ENCODE results near the gene CUL4B.
"Not testable (repeated sequence)": the region's sequence is repeated elsewhere in the genome, so short reads cannot be mapped to it uniquely, and the experiment has no call there.

CUL4B gene

GRCh38 chrX:120560842-120561633 lies at the start of gene CUL4B:
TSS of gene CUL4B (minus strand) at chrX:120560962. CDS start at chrX:120560638, 324 bp downstream.
- Histone ChIP-seq H3K9me3 (ENCODE audit: control insufficient read depth, insufficient read depth, low read length) (no peaks in the 10 kb centered on the region), H3K36me3 (ENCODE audit: insufficient read depth, low read length) (peaks cover 2% of the 10 kb centered on the region; the same call in 1 of the 2 replicates), H3K9ac (ENCODE audit: low read depth, low read length) (peak within 1 kb of the TSS; percentile 97), H3K4me1 (ENCODE audit: insufficient read depth, low read length) (peaks cover 11% of the 10 kb centered on the region; the same call in 1 of the 2 replicates)

GRCh38 chrX:120604361-120604782 lies 43.6 kb upstream of the CUL4B start:
- H3K9me3 ChIP-seq (ENCODE audit: control insufficient read depth, insufficient read depth, low read length): no peaks in the 10 kb centered on the region
- H3K4me1 ChIP-seq (ENCODE audit: insufficient read depth, low read length): no peaks in the 10 kb centered on the region
- H3K9ac ChIP-seq (ENCODE audit: low read depth, low read length): peak overlapping the region; percentile 76; the same call in 1 of the 2 replicates
- H3K36me3 ChIP-seq (ENCODE audit: insufficient read depth, low read length): peaks cover 7% of the 10 kb centered on the region

GRCh38 chrX:120603707-120604360 lies 43.1 kb upstream of the CUL4B start, which contains the start of gene MCTS1:
TSS of gene MCTS1 (plus strand) at chrX:120604101. CDS start at chrX:120604237, 136 bp downstream.
- Histone ChIP-seq H3K9ac (ENCODE audit: low read depth, low read length) (peak within 1 kb of the TSS; percentile 76), H3K4me1 (ENCODE audit: insufficient read depth, low read length) (no peaks in the 10 kb centered on the region), H3K36me3 (ENCODE audit: insufficient read depth, low read length) (peaks cover 4% of the 10 kb centered on the region), H3K9me3 (ENCODE audit: control insufficient read depth, insufficient read depth, low read length) (no peaks in the 10 kb centered on the region)

- Histone ChIP-seq H3K4me1 (ENCODE audit: insufficient read depth, low read length) (no peaks in the 10 kb centered on the region), H3K9ac (ENCODE audit: low read depth, low read length) (no peak overlapping the region), H3K9me3 (ENCODE audit: control insufficient read depth, insufficient read depth, low read length) (no peaks in the 10 kb centered on the region), H3K36me3 (ENCODE audit: insufficient read depth, low read length) (no peaks in the 10 kb centered on the region)
Observed at GRCh38 chrX:120585702-120586101, 24.9 kb upstream of the CUL4B start.

- Histone ChIP-seq H3K36me3 (ENCODE audit: insufficient read depth, low read length) (no peaks in the 10 kb centered on the region), H3K9me3 (ENCODE audit: control insufficient read depth, insufficient read depth, low read length) (no peaks in the 10 kb centered on the region), H3K9ac (ENCODE audit: low read depth, low read length) (peak overlapping the region; percentile 26; the same call in 1 of the 2 replicates)
Observed at GRCh38 chrX:120575379-120576114, 14.8 kb upstream of the CUL4B start.

GRCh38 chrX:120573806-120574205 lies 13.0 kb upstream of the CUL4B start:
- H3K9me3 ChIP-seq (ENCODE audit: control insufficient read depth, insufficient read depth, low read length); H3K9ac ChIP-seq (ENCODE audit: low read depth, low read length); H3K36me3 ChIP-seq (ENCODE audit: insufficient read depth, low read length); H3K4me1 ChIP-seq (ENCODE audit: insufficient read depth, low read length): not testable (repeated sequence)

More at GRCh38 chrX:120575379-120576114, 14.8 kb upstream of the CUL4B start:
- H3K4me1 ChIP-seq (ENCODE audit: insufficient read depth, low read length): peaks cover 3% of the 10 kb centered on the region; the same call in 1 of the 2 replicates

GRCh38 chrX:120570011-120570600 lies 9.3 kb upstream of the CUL4B start:
- Histone ChIP-seq H3K9ac (ENCODE audit: low read depth, low read length) (no peak overlapping the region), H3K9me3 (ENCODE audit: control insufficient read depth, insufficient read depth, low read length) (no peaks in the 10 kb centered on the region), H3K4me1 (ENCODE audit: insufficient read depth, low read length) (peaks cover 3% of the 10 kb centered on the region; the same call in 1 of the 2 replicates), H3K36me3 (ENCODE audit: insufficient read depth, low read length) (no peaks in the 10 kb centered on the region)

- H3K9me3 ChIP-seq (ENCODE audit: control insufficient read depth, insufficient read depth, low read length): no peaks in the 10 kb centered on the region
- no peaks in the 10 kb centered on the region for H3K4me1 ChIP-seq (ENCODE audit: insufficient read depth, low read length)
- no peaks in the 10 kb centered on the region for H3K36me3 ChIP-seq (ENCODE audit: insufficient read depth, low read length)
- H3K9ac ChIP-seq (ENCODE audit: low read depth, low read length): no peak overlapping the region
Observed at GRCh38 chrX:120568609-120569008, 7.8 kb upstream of the CUL4B start.

- H3K9me3 ChIP-seq (ENCODE audit: control insufficient read depth, insufficient read depth, low read length): no peaks in the 10 kb centered on the region
- no peak overlapping the region for H3K9ac ChIP-seq (ENCODE audit: low read depth, low read length)
- H3K4me1 ChIP-seq (ENCODE audit: insufficient read depth, low read length): 0 out of 2 replicates have a peak, but pooled peaks cover 1% of the 10 kb centered on the region
- H3K36me3 ChIP-seq (ENCODE audit: insufficient read depth, low read length): no peaks in the 10 kb centered on the region
Observed at GRCh38 chrX:120568035-120568434, 7.3 kb upstream of the CUL4B start.

- Histone ChIP-seq H3K36me3 (ENCODE audit: insufficient read depth, low read length) (no peaks in the 10 kb centered on the region), H3K9ac (ENCODE audit: low read depth, low read length) (no peak overlapping the region), H3K9me3 (ENCODE audit: control insufficient read depth, insufficient read depth, low read length) (no peaks in the 10 kb centered on the region), H3K4me1 (ENCODE audit: insufficient read depth, low read length) (peaks cover 11% of the 10 kb centered on the region; the same call in 1 of the 2 replicates)
Observed at GRCh38 chrX:120566817-120567216, 6.1 kb upstream of the CUL4B start.

GRCh38 chrX:120564925-120565324 lies 4.2 kb upstream of the CUL4B start:
- H3K4me1 ChIP-seq (ENCODE audit: insufficient read depth, low read length): peaks cover 11% of the 10 kb centered on the region; the same call in 1 of the 2 replicates
- no peaks in the 10 kb centered on the region for H3K9me3 ChIP-seq (ENCODE audit: control insufficient read depth, insufficient read depth, low read length)

GRCh38 chrX:120562569-120562926 lies 1.8 kb upstream of the CUL4B start:
- H3K9ac ChIP-seq (ENCODE audit: low read depth, low read length): peak overlapping the region; percentile 56; the same call in 1 of the 2 replicates

More at GRCh38 chrX:120564925-120565324, 4.2 kb upstream of the CUL4B start:
- no peak overlapping the region for H3K9ac ChIP-seq (ENCODE audit: low read depth, low read length)
- no peaks in the 10 kb centered on the region for H3K36me3 ChIP-seq (ENCODE audit: insufficient read depth, low read length)

GRCh38 chrX:120561634-120562568 lies 1.1 kb upstream of the CUL4B start:
- H3K36me3 ChIP-seq (ENCODE audit: insufficient read depth, low read length): no peaks in the 10 kb centered on the region; the same call in 1 of the 2 replicates
- H3K4me1 ChIP-seq (ENCODE audit: insufficient read depth, low read length): peaks cover 11% of the 10 kb centered on the region; the same call in 1 of the 2 replicates
- H3K9ac ChIP-seq (ENCODE audit: low read depth, low read length): peak overlapping the region; percentile 56
- H3K9me3 ChIP-seq (ENCODE audit: control insufficient read depth, insufficient read depth, low read length): no peaks in the 10 kb centered on the region

More at GRCh38 chrX:120562569-120562926, 1.8 kb upstream of the CUL4B start:
- peaks cover 11% of the 10 kb centered on the region; the same call in 1 of the 2 replicates for H3K4me1 ChIP-seq (ENCODE audit: insufficient read depth, low read length)
- H3K9me3 ChIP-seq (ENCODE audit: control insufficient read depth, insufficient read depth, low read length): no peaks in the 10 kb centered on the region
- H3K36me3 ChIP-seq (ENCODE audit: insufficient read depth, low read length): no peaks in the 10 kb centered on the region

Measured in ES-I3 (cell line).